Forelimb muscle (tissue), 1 donor: ENCODE results near the gene HMGCR. TPM values are rescaled to one million over a fixed set of nuclear protein-coding genes. Genes with fewer than 3 reads are reported as not detected.
"Not testable (repeated sequence)": the region's sequence is repeated elsewhere in the genome, so short reads cannot be mapped to it uniquely, and the experiment has no call there.

Experiments
- DNase-seq: peaks from one replicate; pipeline ENCODE4 v3.0.0-alpha.2; 2013; ENCODE audit warnings: low read depth
- polyA plus RNA-seq: library from polyadenylated mRNA; unstranded; fragments of 120-200 nt; gene quantifications from one replicate; pipeline ENCODE4 v1.2.1, GENCODE V29; 2013; ENCODE audit not compliant: insufficient read length

HMGCR gene
- 29.4 TPM for polyA plus RNA-seq

- DNase-seq: peak; percentile 99
Measured at GRCh38 chr5:75336615-75337336, at the start of gene HMGCR. HMGCR (plus strand) TSS chr5:75337220; CDS start chr5:75342606, 5,386 bp downstream.

DNA sequence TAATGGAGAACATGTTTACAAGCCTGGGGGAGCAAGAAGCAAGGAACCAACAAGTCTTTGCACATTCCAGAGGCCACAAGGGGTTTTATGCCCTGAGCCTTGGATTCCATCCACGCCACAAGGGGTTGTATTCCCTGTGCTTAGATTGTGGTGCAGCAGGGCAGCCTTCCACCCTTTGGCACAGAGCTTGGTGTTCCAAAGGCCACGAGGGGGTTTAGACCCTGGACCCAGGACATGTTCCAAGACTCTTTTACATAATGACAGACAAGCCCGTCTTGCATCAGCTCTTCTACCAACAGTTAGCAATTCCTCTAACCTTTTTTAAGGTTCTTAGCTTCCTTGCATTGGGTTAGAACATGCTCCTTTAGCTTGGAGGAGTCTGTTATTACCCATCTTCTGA, 45.2 kb upstream of the HMGCR start:
- not testable (repeated sequence) for DNase-seq

- no peak for DNase-seq
Measured at GRCh38 chr5:75300084-75300483, 36.9 kb upstream of the HMGCR start.

- no peak for DNase-seq
Measured at GRCh38 chr5:75303419-75303818, 33.6 kb upstream of the HMGCR start.

- DNase-seq: not testable (repeated sequence)
Measured at GRCh38 chr5:75304486-75304885, 32.5 kb upstream of the HMGCR start.

- DNase-seq: no peak
Measured at GRCh38 chr5:75306746-75307145, 30.3 kb upstream of the HMGCR start.

DNA sequence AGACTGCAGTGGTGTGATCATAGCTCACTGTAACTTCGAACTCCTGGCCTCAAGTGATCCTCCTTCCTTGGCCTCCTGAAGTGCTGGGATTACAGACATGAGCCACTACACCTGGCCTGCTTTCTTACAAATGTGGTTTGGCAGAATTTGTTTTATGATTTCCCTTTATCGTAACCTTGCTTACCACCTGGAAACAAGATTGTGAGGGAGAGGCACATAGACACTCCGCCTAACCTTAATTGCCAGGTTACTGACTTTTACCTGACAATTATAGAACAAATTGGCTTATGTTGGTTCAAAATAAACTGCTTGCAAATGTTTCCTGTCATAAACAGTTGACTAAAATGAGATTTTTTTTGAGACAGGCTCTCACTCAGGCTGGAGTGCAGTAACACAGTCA, 26.8 kb upstream of the HMGCR start:
- DNase-seq: no peak

DNA sequence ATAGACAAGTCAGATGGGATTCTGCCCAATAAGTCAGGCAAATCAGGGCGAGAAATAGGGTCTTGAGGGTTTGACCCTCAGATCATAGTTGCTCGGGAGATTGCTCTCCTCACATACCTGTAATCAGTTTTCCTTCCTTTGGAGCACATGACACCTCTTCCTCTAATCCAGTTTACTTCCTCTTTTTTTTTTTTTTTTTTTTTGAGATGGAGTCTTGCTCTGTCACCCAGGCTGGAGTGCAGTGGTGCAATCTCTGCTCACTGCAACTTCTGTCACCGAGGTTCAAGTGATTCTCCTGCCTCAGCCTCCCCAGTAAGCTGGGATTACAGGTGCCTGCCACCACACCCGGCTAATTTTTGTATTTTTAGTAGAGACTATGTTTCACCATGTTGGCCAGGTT, 17.9 kb upstream of the HMGCR start:
- not testable (repeated sequence) for DNase-seq

GRCh38 chr5:75319638-75320037, 17.4 kb upstream of the HMGCR start:
- DNase-seq: no peak

GRCh38 chr5:75320371-75320770, 16.6 kb upstream of the HMGCR start:
- no peak for DNase-seq

GRCh38 chr5:75322066-75322465, 15.0 kb upstream of the HMGCR start:
- DNase-seq: no peak

- no peak for DNase-seq
Measured at GRCh38 chr5:75324791-75325190, 12.2 kb upstream of the HMGCR start.

DNA sequence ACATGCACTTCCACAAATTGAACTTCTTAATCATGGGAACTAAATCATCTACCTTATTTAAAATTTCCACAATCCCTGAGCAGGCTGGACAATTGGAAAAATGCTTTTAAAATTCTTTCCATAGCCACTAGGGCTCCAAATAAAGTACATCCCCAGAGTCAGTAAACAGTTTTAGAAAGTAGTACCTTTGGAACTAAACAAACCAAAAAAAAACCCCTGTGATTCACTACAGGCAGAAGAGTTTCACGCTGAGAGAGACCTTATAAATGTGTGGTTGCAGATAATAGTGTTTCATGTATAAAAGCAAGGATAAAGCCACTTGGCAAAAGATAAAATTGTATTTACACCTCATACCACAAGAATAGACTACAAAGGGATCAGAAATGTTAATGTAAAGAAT, 11.8 kb upstream of the HMGCR start:
- no peak for DNase-seq

- DNase-seq: no peak
Measured at GRCh38 chr5:75330404-75330803, 6.6 kb upstream of the HMGCR start.

- no peak for DNase-seq
Measured at GRCh38 chr5:75331095-75332090, 5.6 kb upstream of the HMGCR start.

GRCh38 chr5:75333759-75334158, 3.3 kb upstream of the HMGCR start:
- DNase-seq: not testable (repeated sequence)

- DNase-seq: not testable (repeated sequence)
Measured at GRCh38 chr5:75334413-75334812, 2.6 kb upstream of the HMGCR start.

GRCh38 chr5:75335486-75335885, 1.5 kb upstream of the HMGCR start:
- no peak for DNase-seq

- no peak for DNase-seq
Measured at GRCh38 chr5:75335952-75336614, 937 bp upstream of the HMGCR start.

DNA sequence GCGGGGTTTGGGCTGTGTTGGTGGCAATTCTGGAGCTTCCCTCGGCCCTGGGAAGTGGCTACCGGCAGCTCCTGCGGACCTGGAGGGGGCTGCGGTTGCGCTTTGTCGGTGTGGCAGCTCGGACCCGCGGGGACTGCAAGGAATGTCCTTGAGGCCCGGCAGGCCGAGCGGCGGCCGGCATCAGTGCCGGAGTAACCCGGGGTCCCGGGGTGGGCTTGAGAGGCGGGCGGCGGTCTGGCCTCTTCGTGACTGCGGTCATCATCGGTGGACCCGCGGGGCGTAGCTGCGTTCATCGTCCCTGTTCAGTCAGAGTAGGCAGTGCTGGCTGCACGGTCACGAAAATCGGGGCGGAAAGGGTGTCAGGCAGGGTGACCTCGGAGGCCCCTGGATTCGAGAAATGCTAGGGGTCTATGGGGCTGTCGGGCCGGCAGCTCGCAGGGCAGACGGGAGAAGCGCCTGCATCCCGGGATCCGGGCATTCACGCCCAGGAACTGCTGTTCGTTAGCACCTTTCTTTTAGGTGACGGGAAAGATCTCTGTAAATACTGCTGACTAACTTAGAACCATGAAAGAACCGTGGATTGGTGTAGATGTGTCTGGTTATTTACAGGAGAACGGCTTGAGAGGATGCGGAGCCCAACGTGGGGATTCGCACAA, 474 bp downstream of the HMGCR start:
- no peak for DNase-seq

GRCh38 chr5:75338408-75338807, 1.4 kb downstream of the HMGCR start:
- no peak for DNase-seq
